HG03571 (cell line): Measurements from ENCODE around the gene FAM20A.

Source experiments
- ATAC-seq: cut with Tn5 transposase; IDR thresholded peaks from one replicate; pipeline ENCODE4 v1.9.1; 2021; ENCODE audit not compliant: unreplicated experiment

FAM20A gene

DNA sequence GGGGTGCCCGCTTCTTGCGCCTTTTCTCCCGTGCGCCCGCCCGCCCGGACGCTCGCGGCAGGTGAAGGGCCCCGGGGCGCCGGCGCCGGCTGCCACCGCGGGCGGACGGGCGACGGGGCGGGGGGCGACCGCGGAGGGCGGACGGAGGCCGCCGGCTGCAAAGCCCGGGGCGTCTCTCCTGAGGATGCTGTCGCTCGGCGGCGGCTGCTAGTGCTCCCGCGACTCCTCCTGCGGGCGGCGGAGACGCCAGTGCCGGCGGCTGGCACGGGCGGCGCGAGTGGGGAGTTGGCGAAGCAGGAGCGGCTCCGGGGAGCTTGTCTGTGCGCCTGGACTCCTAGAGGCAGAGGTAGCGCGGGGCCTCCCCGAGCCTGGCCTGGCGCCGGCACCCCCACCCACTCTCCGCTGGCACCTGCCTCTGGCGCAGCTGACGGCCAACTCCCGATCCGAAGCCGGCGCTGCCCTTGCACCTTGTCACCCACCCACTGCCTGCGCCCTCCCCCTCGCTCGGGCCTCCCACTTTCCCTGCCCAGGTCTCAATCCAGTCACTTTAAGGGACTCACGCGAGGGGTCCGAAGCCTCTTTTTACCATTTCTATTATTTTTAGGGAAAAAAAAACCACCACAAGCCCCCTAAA is at the start of gene FAM20A:
TSS of gene FAM20A (minus strand) at position 437 of the 634 bp plus-strand sequence. CDS start 701 bp downstream, outside the sequence.
- ATAC-seq, result no peak

- no peak for ATAC-seq
Observed at GRCh38 chr17:68649324-68649723, 48.2 kb upstream of the FAM20A start.

GRCh38 chr17:68646626-68647526 is 45.7 kb upstream of the FAM20A start:
- ATAC-seq, result no peak

GRCh38 chr17:68642118-68642412 is 40.9 kb upstream of the FAM20A start:
- no peak for ATAC-seq

DNA sequence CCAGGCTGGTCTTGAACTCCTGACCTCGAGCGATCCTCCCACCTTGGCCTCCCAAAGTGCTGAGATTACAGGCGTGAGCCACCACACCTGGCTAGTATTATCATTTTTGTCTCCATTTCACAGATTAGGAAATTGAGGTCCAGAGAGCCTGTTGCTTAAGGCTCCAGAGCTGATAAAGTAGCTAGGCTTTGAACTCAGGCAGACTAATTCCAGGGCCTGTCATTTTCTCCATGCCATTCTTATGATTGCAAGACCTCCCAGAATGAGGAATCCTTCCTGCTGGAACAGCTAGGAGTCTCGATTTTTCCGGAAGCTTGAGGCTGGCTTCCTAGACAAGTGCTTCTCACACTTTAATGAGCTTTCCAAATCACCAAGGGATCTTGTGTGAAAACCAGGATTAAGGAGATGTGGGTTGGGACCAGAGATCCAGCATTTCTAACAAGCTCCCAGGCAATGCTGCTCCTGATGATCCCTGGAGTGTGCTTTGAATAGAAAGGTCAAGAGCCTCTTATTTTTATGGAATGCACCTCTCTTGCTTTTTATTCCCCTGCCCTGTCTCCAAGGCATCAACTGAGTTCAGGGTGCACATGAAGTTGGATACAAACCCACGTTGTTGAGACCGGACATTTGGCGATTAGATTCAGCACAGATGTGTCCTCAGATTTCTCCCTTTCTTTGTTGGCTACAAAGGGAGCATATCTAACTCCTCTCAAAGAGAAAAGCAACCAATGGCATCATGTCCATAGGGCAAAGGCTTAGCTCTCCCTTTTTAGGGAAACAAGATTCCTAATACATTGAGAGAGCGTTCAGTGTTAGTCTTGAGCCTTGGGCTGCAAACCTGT is 40.3 kb upstream of the FAM20A start:
- no peak for ATAC-seq

GRCh38 chr17:68640242-68640989 is 39.2 kb upstream of the FAM20A start:
- no peak for ATAC-seq

DNA sequence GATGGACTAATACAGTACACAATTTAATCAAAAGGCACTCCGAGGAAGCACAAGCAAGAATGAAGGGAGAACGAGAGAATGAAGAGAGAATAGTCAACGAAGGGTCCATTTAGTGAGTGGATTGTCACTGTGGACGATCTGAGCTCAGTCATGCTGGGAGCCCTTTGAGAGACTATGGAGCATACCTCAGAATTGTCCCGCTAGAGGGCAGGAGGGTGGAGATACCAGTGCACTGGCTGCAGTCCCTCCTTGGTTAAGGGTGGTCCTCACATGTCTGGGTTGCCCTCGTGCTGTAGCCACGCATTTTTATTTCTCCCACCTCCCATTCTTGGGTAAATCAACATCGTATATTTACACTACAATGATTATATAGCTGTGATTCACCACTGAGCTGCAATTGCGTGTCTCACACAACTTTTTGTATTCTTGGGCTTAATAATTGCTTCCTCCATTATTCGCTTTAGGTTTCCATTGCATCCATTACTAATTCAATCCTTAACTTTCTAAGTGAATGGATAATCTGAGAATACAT is 33.2 kb upstream of the FAM20A start:
- no peak for ATAC-seq

- no peak for ATAC-seq
Observed at GRCh38 chr17:68628576-68628957, 27.4 kb upstream of the FAM20A start.

- ATAC-seq, result no peak
Observed at GRCh38 chr17:68627956-68628575, 26.9 kb upstream of the FAM20A start.

- ATAC-seq, result no peak
Observed at GRCh38 chr17:68624381-68624780, 23.2 kb upstream of the FAM20A start.

DNA sequence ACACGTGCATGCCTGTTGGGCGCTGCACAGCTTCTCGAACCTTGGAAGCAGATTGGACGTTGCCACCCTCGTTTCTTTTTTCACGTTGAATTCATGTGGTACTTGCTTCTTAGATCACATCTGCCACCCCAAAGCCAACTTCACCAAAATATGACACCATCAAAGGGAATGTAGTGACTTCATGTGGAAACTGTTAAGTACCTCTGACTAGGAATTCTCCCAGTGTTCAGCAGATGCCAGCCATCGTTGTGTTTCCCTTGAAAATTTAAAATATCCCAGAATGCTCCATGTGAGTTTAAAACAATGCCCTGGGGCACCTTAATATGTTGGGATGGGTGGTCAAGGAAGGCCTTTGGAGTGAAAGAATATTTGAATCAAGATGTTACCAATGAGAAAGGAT is 22.6 kb upstream of the FAM20A start:
- no peak for ATAC-seq

DNA sequence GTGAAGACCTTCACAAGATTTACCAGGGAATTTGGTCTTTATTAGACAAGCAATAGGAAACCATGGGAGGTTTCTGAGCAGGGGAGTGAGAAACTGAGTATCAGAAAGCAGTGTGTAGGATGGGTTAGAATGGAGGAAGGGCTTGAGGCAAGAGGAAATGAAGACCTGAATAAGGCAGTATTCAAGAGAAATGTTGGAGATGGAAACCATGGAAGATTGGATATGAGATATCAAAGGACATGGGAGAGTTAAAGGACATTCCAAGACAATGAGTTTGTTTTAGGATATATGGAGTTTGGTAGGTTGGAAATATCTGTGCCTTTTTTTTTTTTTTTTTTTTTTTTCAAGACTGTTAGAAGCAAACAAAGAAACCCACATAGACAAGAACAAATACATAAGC is 21.3 kb upstream of the FAM20A start:
- no peak for ATAC-seq

DNA sequence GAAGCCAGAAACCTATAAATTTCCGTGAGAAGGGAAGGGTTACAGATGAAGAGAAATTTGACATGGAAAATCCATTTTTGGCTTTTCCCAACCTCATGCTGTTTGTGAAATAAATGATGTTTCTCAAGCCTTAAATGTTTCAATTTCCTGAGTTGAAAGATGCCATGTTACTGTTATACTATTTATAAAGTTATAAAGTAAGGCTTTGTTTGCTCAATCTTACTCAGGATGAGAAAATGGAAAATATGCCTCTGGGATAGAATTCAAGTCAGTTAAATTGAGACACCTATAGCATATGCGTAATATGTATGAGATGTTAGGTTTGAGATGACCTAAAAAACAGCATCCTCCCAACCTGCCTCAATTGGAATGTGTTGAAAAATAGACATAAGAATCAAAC is 19.9 kb upstream of the FAM20A start:
- ATAC-seq, result no peak

GRCh38 chr17:68616334-68616733 is 15.2 kb upstream of the FAM20A start:
- ATAC-seq, result no peak

GRCh38 chr17:68614718-68615117 is 13.6 kb upstream of the FAM20A start:
- ATAC-seq, result no peak

DNA sequence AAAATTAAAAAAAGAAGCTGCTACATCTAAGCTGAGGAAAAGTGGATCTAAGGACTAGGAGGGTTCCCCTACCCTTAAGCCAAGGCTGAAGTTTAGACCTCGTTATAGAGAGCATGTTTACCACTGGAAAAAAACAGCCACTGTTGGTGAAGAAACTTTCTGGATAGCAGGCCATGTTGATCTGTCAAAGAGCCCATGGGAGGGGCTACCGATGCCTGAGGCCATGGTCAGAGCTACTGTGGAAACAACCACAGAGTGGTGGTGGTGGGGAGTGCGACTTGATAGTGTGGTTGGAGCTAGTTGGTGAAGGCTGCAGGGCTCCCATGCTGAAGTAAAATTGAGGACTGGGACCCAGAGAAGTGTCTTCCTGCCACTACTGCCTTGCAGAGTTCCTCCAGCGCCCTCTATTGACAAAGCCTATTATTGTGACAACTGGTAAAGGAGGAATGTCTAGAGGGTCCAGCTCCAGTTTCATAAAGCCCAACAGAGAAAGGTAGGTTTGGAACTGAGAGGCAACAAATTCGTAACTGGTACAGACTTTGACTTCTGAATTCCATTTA is 12.7 kb upstream of the FAM20A start:
- no peak for ATAC-seq

GRCh38 chr17:68612923-68613292 is 11.7 kb upstream of the FAM20A start:
- no peak for ATAC-seq

GRCh38 chr17:68612209-68612922 is 11.2 kb upstream of the FAM20A start:
- ATAC-seq, result no peak
